ENCODE results near the gene ARL8B.

Gene ARL8B

DNA sequence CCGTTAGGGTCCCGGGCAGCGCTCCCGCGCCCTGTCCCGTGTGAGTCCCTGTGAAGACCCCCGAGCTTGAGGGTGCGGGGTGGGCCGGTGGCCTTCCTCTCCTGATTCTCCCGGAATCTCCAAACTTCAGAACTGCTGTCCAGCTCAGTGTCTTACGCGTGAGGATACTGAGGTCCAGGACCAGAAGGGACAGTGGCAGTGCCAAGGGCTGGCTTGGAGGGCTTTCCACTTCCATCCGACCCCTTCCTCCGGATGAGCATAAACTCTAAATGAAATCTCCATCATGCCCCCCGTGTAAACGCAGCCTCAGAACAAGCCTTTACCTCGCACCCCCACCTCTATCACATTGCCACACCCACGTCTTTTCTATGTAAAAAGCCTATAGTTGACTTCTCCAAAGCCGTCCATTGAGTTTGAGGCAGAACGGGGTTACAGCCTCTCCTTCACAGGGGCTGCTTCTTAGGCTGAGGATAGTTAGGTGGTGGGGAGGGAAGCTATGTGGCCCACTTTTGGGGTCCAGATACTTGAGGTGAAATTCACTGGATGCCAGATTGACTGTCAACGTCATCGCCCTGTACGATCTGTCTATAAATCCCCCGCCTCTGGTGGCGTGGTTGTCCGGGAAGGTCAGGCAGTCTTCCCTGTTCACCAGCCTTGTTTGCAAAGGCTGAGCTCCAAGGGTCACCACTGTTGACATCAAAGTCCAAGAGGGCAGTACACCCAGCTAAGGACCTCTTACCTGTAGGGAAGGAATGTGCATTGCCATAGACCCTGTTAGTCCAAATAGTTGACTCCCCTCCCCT, 66.5 kb downstream of the ARL8B start:
- DNase-seq, result peak; percentile 64

DNA sequence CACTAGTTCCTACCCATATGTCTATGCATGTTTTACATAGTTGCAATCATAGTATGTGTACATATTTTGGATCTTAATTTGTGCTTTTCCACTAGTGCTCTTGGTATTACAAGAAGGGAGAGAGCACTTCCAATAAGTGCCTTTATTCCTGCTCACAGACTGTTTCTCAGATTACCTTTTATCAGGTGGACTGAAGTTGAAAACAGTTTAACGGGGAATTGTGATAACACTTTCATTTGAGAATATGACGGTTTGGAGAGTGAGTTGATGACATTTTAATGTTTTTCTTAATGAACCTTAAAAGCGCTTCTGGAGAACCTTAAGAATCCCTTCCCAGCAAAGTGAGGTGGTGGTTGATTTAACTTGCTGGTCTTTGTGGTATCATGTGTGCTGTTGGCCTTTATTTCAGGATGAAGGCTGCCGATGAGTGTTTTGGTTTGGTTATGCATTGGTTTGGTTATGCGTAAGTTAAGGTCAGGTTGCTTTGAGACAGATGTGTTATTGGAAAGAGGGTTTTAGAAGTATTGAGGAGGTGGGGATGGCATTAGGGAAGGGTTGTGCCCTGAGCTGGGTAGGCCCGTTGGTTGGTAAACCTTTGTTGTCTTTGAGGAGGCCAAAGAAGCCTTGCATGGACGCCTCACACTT, 68.2 kb downstream of the ARL8B start:
- DNase-seq, result no peak

DNA sequence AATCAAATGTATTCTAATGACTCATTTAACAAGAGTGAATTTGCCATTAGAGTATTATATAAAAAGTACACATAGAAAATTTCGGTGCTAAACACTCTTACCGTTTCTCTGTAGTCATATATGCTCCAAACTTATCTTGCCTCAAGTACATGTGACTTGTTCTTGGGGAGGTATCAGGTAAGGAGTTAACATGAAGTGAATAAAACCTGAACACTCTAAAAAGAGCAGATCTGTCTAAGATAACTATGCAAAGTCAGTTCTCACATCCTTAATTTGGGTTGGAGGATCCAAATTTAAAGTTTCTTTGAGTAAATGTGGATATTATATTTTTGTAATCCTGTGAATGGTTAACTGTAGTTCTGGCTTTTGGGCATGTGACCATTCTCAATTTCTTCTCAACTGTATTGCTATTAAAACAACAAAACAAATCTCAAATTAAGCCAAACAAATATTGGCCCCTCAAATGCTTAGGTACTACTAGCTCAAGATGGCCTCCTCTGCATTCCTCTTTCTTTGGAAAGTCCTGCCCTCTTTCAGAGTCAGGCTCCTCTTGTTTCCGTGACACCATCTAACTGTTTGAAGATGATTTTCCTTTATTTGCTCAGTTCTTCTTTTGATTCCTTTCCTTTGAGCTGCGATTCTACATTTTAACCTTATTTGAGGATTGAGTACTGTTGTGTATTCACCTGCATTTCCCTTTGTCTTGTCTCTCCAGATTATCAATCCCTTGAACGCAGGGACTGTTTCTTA, 69.6 kb downstream of the ARL8B start:
- no peak for DNase-seq

DNA sequence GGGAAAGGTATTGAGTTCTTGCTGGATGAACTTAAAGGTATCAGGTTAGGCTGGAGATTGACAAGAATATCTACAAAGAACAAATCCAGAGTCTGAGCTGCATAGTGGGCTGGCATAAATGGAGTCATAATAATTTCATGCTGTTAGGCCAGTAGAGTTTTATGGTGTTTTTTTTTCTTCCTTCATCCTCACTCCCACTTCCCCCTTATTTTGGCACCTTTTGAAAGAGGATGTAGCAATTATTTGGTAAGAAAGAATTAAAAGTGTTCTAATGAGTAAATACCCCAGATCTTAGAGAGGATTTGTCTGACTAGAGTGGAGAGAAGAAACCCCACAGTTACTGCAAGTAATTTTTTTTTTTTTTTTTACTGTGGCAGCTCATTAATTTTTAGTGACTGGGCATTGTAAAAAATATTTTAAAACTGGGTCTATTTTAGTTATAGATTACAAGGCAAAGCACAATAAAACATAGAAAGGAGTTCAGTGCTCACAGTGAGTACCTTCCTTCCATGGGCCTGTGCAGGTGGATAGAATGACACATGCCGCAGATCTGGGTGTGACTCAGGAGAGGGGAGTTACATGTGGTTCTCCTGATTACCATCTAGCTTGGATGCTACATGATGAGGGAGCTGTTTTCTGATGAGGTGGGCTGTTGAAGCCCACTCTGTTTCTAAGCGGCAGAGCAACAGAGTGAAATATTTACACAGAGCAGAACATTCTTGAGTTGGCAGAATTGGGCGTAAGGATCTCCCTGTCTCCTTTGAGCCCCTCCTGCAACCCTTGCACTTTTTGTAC, 70.7 kb downstream of the ARL8B start:
- peak; percentile 75 for DNase-seq

DNA sequence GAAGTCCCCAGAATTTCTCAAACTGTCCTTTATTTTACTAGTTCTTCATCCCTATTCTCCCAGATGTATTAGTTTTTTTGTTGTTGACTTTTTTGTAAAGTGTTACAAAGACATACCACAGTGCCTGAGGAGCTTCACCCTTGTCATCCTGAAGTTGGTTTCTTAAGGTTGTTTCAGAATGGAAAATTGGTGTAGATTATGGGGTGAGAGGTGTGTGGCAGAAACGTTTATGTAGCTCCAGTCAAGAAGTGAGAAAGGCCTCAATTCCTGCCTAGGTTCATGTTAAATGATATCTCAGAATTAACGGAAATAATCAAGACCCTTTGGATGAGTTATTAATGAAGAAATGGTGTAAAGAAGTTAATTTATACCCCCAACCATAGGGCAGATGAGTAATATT, 72.2 kb downstream of the ARL8B start:
- DNase-seq, result no peak

DNA sequence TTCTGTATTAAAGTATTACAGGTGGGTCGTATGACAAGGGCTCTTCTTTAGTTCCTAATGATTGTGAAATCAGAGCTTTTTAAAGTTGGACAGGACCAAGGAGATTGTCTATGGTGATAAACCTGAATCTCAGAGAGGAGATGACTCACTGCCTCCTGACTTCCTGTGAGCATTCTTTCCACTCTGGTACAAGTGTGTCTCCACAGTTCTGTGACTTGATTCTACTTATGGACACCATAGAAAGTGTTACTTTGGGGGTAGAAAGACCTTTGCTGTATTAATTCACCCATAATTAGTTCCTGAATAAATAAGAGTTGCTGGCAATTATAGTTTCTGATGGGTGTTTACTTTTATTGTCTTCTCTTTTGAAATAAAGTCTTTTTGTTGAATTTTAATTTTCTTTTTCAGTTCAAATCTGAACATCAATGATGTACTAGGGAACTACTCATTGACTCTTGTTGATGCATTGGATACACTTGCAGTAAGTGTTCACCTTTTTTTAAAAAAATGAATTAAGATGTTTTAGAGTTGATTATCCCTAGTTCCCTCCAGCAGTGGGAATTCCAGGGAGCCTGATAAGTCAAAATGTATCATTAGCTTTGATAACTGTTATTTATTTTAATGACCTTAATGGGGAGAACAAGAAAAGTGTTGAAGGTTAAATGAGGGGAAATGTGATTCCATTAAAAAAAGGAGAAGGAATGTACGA, 72.9 kb downstream of the ARL8B start:
- DNase-seq, result peak; percentile 68

DNA sequence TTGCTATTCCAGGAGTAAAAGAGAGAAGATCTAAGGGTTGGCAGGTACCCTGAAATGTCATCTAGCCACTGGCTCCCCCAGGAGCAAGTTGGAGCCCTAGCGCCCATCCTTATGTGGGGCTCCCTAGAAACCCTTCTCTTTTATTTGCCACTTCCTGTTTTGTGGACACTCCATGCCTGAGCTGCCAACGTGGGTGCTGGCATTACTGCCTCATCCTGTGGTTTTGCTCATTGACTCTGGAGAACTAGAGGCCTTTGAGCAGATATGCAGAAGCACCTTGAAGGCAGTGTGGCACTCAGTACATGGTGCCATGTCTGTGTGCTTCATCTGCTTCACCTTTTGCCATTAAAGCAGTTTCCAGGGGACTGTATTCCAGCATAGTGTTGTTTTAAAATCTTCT, 73.5 kb downstream of the ARL8B start:
- DNase-seq, result peak; percentile 91

DNA sequence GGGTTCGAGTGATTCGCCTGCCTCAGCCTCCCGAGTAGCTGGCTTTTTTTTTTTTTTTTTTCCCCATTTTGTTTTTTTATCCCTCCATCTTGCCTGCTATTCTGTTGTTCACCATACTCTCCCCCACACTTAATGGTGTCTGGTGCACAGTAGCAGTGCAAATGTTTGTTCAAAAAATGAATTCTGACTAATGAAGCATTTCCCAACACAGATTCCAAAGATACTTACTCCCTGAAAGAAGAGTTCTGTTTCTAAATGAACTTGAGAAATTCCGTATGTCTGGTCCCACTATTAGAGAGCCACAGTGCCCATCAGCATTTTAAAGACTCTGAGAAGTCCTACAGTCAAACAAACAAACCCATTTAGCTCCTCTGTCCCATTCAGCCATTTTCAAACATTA, 74.9 kb downstream of the ARL8B start:
- DNase-seq, result no peak

DNA sequence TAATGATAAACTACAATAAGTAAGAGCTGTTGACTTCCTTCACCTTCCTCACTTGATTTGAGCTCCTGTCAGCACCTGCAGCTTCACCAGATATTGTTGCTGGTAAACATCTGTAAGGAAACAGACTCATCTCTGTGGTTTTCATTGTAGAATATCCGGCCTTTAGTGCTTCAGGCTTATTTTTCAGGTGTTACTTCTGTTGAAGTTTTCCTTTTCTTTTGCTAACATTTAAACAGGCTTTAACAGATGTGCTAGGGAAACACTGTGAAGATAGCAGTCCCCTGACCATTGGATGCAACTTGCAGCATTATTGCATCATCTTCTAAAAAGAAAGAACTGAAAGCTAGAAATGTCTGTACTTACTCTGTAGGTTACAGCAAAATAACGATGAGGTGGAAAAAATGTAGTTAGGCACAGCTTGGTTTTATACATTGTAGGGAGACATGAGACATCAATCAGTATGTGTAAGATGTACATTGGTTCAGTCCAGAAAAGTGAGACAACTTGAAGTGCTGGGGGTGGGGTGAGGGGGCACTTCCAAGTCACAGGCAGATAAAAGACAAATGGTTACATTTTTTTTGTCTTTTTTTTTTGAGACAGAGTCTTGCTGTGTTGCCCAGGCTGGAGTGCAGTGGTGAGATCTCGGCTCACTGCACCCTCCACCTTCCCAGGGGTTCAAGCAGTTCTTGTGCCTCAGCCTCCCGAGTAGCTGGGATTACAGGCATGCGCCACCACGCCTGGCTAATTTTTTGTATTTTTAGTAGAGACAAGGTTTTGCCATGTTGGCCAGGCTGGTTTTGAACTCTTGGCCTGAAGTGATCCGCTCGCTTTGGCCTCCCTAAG, 75.6 kb downstream of the ARL8B start:
- DNase-seq, result peak; percentile 96

DNA sequence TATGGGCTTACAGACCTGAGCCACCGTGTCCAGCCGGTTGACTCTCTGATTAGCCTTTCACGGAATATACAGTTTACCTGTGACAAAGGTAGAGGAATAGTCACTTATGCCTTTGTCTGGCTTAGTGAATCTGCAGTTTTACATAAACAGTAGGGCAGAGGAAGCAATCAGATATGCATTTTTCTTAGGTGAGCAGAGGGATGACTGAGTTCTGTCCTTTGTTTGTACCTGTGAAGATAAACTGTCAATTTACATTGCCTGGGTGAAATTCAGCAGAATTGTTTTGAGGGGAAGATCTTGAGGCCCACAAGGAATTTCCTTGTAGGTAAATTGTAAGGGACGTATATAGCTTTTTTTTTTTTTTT, 76.2 kb downstream of the ARL8B start:
- no peak for DNase-seq

DNA sequence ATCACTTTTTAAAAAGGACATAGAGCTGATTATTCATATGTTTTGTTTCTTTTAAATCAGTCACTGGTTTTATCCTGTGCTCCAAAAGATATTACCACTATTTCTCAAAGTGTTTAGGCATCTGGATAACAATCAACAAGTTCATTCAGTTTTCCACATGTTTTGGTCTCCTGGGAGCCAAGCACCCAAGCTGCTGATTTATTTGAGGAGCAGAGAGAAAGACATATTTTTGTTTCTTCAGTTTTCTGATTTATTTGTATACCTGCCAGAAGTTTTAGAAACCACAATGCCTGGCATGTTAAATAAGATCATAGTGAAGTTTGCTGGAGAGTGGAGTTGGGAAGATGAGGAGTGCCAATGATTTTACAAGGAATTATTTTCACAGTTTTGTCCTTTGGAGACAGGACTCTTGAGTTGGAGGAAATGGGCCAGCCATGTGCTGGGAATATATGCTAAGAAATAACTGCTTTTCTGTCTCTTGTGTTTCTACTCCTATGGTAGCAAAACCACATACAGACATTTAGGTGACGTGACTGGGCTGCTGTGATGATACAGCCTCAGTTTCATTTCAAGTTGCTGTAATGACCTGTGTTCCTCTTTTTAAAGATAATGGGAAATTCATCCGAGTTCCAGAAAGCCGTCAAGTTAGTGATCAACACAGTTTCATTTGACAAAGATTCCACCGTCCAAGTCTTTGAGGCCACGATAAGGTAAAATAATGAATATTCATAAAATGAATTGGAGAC, 77.1 kb downstream of the ARL8B start:
- peak; percentile 91 for DNase-seq

DNA sequence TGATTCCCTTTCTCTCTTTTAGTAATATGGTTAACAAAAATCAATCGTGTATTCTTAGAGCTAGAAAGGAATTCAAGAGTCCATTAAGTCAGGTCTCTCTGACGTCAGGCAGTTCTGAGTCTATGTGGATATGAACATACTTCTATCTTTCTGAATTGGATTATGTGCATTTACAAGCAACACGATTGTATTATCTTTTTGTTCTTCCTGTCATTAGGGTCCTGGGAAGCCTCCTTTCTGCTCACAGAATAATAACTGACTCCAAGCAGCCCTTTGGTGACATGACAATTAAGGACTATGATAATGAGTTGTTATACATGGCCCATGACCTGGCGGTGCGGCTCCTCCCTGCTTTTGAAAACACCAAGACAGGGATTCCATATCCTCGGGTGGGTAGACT, 79.4 kb downstream of the ARL8B start:
- no peak for DNase-seq

DNA sequence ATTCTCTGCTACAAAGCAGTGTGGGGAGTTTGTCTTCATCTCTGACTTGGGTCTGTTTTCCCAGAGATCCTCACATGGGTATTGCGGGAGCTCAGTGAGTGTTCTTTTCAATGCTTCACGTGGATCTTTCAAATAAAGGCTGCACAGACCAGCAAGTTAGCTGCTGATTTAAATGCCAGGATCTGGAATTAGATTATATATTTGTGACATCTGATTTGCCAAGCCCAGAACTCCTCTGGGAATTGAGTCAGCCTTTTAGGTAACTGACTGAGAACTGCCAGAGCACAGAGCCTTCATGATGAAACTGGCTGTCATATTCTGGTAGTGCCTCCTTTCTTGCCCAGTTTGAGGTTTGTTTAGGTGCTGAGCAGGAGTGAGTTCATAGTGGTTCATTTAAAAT, 80.1 kb downstream of the ARL8B start:
- no peak for DNase-seq

DNA sequence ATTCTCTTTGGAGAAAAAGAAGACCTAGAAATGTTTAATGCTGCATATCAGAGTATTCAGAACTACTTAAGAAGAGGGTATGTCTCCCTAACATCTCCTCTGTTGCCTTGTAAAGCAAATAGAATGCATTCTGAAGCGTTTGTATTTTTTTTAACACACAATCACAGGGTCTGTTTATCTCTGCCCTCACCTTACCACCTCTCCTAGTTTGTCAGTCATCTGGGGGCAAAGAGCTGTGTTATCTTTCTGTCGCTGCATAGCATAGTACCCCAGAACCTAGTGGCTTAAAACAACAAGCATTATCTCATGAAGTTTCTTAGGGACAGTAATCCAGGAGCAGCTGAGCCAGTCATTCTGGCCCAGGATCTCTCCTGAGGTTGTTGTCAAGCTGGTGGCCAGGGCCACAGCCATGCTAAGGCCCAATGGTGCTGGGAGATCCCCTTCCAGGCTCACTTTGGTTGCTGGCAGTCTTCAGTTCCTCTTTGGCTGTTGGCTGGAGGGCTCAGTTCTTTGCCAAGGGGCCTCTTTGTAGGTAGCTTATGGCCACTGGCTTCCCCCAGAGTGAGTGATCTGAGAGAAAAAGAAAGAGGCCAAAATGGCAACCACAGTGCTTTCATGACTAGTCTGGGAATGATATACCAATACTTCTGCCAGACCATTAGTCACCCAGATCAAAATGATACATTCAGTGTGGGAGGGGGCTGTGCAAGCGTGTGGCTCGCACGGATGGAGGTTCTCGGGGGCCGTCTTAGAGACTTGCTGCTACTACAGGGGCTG, 83.3 kb downstream of the ARL8B start:
- DNase-seq, result peak; percentile 61

DNA sequence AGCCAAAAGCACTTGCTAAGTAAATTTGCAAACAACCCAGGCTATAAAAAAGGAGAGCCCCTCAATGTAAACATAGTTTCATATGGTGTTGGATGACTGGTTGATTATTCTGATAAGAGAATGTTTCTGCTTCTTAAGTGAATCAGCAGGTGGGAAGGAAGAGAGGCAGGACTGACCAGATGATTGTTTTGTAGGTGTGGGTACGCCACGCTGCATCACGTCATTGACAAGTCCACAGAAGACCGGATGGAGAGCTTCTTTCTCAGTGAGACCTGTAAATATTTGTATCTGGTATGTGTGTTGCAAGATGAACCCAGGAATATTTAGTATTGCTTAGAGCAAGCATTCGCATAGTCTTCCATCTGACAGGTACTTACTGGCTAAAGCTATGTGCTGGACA, 88.8 kb downstream of the ARL8B start:
- no peak for DNase-seq

DNA sequence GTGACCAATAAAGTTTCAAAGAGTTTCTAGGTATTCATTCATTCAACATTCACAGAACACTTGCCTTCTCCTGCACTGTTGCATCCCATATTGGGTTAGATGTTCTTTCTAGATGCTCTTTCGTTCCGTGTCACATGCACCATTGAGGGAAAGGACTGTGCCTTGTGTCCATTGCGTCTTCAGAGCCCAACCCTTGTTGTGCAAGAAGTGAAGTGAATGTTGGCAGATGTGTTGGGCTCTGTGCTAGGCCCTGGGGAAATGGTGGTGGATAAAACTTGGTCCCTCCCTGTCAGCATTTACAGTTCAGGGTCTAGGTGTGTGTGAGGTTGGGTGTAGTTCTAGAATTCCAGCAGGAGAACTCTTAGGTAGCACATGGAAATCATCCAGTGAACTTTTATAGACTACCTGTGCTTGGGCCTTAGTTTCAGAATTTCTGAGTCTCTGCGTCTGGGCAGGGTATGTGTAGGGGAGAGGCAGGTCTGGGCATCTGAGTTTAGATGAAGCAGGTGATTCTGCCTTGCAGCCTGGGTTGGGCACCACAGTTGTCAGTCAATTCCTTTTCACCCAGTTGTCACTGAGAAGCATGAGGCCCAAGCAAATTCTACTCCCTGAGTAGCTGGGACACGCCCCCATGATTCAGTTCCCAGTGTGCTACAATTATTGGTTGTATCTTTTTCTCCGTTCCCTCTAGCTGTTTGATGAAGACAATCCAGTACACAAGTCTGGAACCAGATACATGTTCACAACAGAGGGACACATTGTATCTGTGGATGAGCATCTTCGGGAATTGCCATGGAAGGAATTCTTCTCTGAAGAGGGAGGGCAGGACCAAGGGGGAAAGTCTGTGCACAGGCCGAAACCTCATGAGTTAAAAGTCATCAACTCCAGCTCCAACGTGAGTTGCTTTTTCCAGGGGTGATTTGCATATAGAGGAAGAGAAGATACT, 90.8 kb downstream of the ARL8B start:
- DNase-seq, result no peak

DNA sequence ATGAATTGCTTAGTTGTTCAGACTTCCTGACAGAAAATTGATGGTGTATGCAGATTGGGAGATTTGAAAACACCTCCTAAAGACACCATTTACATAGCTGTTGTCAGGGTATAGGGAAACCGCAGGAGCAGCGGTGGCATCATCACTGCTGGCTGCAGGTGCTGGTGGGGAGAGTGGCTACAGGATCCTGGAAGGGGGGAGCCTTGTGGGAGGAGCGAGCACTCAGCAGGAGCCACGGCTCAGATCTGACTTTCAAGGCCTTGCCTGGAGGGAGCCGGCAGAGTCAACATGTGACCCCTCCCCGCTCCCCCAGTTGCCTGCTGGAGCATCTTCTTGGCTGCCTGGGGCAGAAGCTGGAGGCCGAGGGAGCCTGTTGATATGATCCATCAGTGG, 91.5 kb downstream of the ARL8B start:
- DNase-seq, result no peak

DNA sequence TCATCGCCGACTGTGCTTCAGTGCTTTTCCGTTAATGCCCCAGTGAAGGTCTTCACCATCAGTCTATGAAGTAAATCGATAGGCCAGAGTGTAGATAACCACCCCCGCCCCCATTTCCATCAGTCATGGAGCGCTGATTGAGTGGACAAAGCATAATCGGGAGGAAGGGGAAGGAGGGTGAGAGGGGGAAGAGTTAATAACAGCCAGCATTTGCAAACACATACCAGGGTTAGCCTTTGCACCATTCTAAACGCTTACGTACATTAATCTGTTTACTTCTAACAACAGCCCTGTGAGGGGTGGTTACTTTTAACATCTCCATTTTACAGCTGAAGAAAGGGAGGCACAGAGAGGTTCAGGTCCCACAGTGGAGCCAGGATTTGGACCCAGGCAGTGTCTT, 92.3 kb downstream of the ARL8B start:
- no peak for DNase-seq

All from MV-4-11 (cell line).